Loucy (cell line): Measurements from ENCODE around the gene TTBK2.
"Not testable (repeated sequence)": the region's sequence is repeated elsewhere in the genome, so short reads cannot be mapped to it uniquely, and the experiment has no call there.

Experiments
- H2AFZ ChIP-seq: fragments of 200-600 bp; sonication (generic); 2 replicates; pipeline ENCODE4 v1.6.0; 2016; ENCODE audit warnings: antibody characterized with exemption, mild to moderate bottlenecking, low read length, moderate library complexity
- H3F3A ChIP-seq: fragments of 200-600 bp; 2 replicates; pipeline ENCODE4 v1.6.0; 2016; ENCODE audit warnings: antibody characterized with exemption, low read depth, mild to moderate bottlenecking
- H3K27me3 ChIP-seq: fragments of 200-600 bp; sonication (generic); 2 replicates; pipeline ENCODE4 v1.6.1; 2014; ENCODE audit warnings: low read length, mild to moderate bottlenecking; ENCODE audit not compliant: insufficient read depth, poor library complexity, severe bottlenecking
- H3K36me3 ChIP-seq: fragments of 200-600 bp; sonication (generic); 2 replicates; pipeline ENCODE4 v1.6.1; 2016; ENCODE audit warnings: low read length; ENCODE audit not compliant: insufficient read depth
- H3K4me1 ChIP-seq: fragments of 200-600 bp; sonication (generic); 2 replicates; pipeline ENCODE4 v1.5.1; 2014; ENCODE audit warnings: low read length, mild to moderate bottlenecking; ENCODE audit not compliant: insufficient read depth, poor library complexity, severe bottlenecking
- H3K4me2 ChIP-seq: fragments of 200-600 bp; sonication (generic); 2 replicates; pipeline ENCODE4 v1.6.0; 2014; ENCODE audit warnings: antibody characterized with exemption, low read length, low read depth, mild to moderate bottlenecking; ENCODE audit not compliant: poor library complexity, severe bottlenecking
- H3K4me3 ChIP-seq: fragments of 200-600 bp; sonication (generic); 2 replicates; pipeline ENCODE4 v1.5.1; 2014; ENCODE audit warnings: low read length, mild to moderate bottlenecking, mixed read lengths; ENCODE audit not compliant: poor library complexity, severe bottlenecking
- H3K79me2 ChIP-seq: fragments of 200-600 bp; sonication (generic); 2 replicates; pipeline ENCODE4 v1.6.1; 2014; ENCODE audit warnings: low read length; ENCODE audit not compliant: insufficient read depth
- H3K9ac ChIP-seq: fragments of 200-600 bp; sonication (generic); 2 replicates; pipeline ENCODE4 v1.6.0; 2014; ENCODE audit warnings: mild to moderate bottlenecking, low read depth, low read length, moderate library complexity; ENCODE audit not compliant: poor library complexity, severe bottlenecking
- H3K9me2 ChIP-seq: fragments of 200-600 bp; sonication (generic); replicated peaks from 2 replicates; pipeline ENCODE4 v1.6.1; 2016; ENCODE audit warnings: low read depth, low read length, mixed read lengths
- H3K9me3 ChIP-seq: fragments of 200-600 bp; sonication (generic); 2 replicates; pipeline ENCODE4 v1.6.1; 2014; ENCODE audit warnings: mild to moderate bottlenecking, antibody characterized with exemption, low read length, low read depth; ENCODE audit not compliant: insufficient read depth
- H4K20me1 ChIP-seq: fragments of 200-600 bp; sonication (generic); 2 replicates; pipeline ENCODE4 v1.6.0; 2014; ENCODE audit warnings: antibody characterized with exemption, low read length, mild to moderate bottlenecking; ENCODE audit not compliant: insufficient read depth, poor library complexity, severe bottlenecking
- EZH2phosphoT487 ChIP-seq: fragments of 200-600 bp; IDR thresholded peaks from 2 replicates; pipeline ENCODE4 v1.6.1; 2018; ENCODE audit warnings: antibody characterized with exemption, mild to moderate bottlenecking, moderate library complexity, borderline replicate concordance
- TF ChIP-seq, protein P1 (sequence below): fragments of 200-600 bp; sonication (generic); conservative IDR thresholded peaks from 2 replicates; pipeline ENCODE4 v1.5.1; 2014; ENCODE audit warnings: mild to moderate bottlenecking, antibody characterized with exemption, low read length

The TTBK2 gene

DNA sequence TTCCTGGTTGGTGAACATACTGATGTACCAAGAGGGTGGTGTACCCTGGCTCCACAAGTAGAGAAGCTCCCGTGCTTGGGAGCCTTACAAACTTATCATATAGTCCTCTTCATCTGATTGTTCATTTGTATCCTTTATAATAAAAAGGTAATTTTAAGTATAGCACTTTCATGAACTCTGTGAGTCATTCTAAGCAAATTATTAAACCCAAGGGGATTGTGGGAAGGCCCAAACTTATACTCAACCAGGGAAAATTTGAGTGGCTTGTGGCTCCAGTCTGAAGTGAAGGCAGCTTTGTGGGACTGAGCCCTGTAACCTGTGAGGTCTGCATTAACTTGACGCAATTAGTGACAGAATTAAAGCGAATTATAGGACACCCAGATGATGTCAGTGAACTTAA lies 29.0 kb downstream of the TTBK2 start:
- H3K79me2 ChIP-seq, result peaks cover 19% of the 10 kb centered on the region; the same call in 1 of the 2 replicates
- no peaks in the 10 kb centered on the region for H3K9me2 ChIP-seq

GRCh38 chr15:42890161-42890913 lies 30.2 kb downstream of the TTBK2 start:
- Histone ChIP-seq H3K4me3 (no peak overlapping the region), H3K36me3 (no peaks in the 10 kb centered on the region), H3F3A (no peaks in the 10 kb centered on the region), H3K27me3 (no peaks in the 10 kb centered on the region), H4K20me1 (no peaks in the 10 kb centered on the region), H3K9me2 (no peaks in the 10 kb centered on the region), H3K79me2 (peaks cover 19% of the 10 kb centered on the region; the same call in 1 of the 2 replicates), H3K9me3 (no peaks in the 10 kb centered on the region; the same call in 1 of the 2 replicates), H2AFZ (no peak overlapping the region), H3K4me1 (no peaks in the 10 kb centered on the region), H3K4me2 (no peak overlapping the region), H3K9ac (no peak overlapping the region)
- TF ChIP-seq EZH2phosphoT487, result no peak
- TF ChIP-seq, protein P1, sequence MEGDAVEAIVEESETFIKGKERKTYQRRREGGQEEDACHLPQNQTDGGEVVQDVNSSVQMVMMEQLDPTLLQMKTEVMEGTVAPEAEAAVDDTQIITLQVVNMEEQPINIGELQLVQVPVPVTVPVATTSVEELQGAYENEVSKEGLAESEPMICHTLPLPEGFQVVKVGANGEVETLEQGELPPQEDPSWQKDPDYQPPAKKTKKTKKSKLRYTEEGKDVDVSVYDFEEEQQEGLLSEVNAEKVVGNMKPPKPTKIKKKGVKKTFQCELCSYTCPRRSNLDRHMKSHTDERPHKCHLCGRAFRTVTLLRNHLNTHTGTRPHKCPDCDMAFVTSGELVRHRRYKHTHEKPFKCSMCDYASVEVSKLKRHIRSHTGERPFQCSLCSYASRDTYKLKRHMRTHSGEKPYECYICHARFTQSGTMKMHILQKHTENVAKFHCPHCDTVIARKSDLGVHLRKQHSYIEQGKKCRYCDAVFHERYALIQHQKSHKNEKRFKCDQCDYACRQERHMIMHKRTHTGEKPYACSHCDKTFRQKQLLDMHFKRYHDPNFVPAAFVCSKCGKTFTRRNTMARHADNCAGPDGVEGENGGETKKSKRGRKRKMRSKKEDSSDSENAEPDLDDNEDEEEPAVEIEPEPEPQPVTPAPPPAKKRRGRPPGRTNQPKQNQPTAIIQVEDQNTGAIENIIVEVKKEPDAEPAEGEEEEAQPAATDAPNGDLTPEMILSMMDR, result no peak

More for the DNA sequence above, 29.0 kb downstream of the TTBK2 start:
- H3K4me1 ChIP-seq, result no peaks in the 10 kb centered on the region
- no peaks in the 10 kb centered on the region for H3K36me3 ChIP-seq
- no peaks in the 10 kb centered on the region for H3K27me3 ChIP-seq
- H3K4me2 ChIP-seq, result no peak overlapping the region
- no peaks in the 10 kb centered on the region for H3F3A ChIP-seq
- no peak overlapping the region for H3K4me3 ChIP-seq
- no peak overlapping the region for H3K9ac ChIP-seq
- TF ChIP-seq, protein P1, result no peak
- no peak for TF ChIP-seq EZH2phosphoT487
- no peak overlapping the region for H2AFZ ChIP-seq
- no peaks in the 10 kb centered on the region for H4K20me1 ChIP-seq
- H3K9me3 ChIP-seq, result no peaks in the 10 kb centered on the region; the same call in 1 of the 2 replicates

DNA sequence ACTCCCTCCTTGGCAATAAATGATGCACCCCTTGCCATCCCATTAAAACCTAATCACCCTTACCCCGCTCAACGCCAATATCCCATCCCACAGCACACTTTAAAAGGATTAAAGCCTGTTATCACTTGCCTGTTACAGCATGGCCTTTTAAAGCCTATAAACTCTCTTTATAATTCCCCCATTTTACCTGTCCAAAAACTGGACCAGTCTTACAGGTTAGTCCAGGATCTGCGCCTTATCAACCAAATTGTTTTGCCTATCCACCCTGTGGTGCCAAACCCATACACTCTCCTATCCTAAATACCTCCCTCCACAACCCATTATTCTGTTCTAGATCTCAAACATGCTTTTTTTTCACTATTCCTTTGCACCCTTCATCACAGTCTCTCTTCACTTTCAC lies 33.2 kb downstream of the TTBK2 start:
- not testable (repeated sequence) for H3F3A ChIP-seq, H3K79me2 ChIP-seq, H2AFZ ChIP-seq, H3K9me3 ChIP-seq, H3K4me2 ChIP-seq, H3K9ac ChIP-seq, H3K9me2 ChIP-seq, H3K27me3 ChIP-seq, H3K4me3 ChIP-seq, H4K20me1 ChIP-seq, H3K4me1 ChIP-seq, H3K36me3 ChIP-seq

DNA sequence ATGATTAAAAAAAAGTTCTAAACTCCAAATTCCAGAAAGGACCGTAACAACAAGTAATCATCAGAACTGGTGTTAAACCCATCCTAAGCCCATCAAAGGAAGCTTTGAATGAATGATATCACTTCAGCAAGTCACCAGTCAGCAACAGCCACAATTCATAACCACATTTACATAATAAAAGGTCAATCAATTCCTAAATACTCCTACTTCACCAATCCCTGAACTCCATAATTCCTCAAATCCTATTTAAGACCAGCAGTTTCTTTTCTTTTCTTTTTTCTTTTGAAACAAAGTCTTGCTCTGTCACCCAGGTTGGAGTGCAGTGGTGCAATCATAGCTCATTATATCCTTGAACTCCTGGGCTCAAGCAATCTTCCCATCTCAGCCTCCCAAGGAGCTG lies 40.5 kb downstream of the TTBK2 start:
- H3K36me3 ChIP-seq, result no peaks in the 10 kb centered on the region
- no peak overlapping the region for H2AFZ ChIP-seq
- no peaks in the 10 kb centered on the region for H3F3A ChIP-seq
- no peaks in the 10 kb centered on the region for H3K4me1 ChIP-seq
- H3K9me2 ChIP-seq, result no peaks in the 10 kb centered on the region
- H3K27me3 ChIP-seq, result no peaks in the 10 kb centered on the region
- H3K9ac ChIP-seq, result no peak overlapping the region
- H3K79me2 ChIP-seq, result no peaks in the 10 kb centered on the region; the same call in 1 of the 2 replicates
- no peak overlapping the region for H3K4me3 ChIP-seq
- TF ChIP-seq, protein P1, result no peak
- no peak for TF ChIP-seq EZH2phosphoT487
- no peak overlapping the region for H3K4me2 ChIP-seq
- no peaks in the 10 kb centered on the region for H3K9me3 ChIP-seq
- H4K20me1 ChIP-seq, result no peaks in the 10 kb centered on the region
